HG02798 (cell line): Measurements from ENCODE around the gene LCN1.
"Not testable (repeated sequence)": the region's sequence is repeated elsewhere in the genome, so short reads cannot be mapped to it uniquely, and the experiment has no call there.

Experiments used
- ATAC-seq: cut with Tn5 transposase; IDR thresholded peaks from one replicate; pipeline ENCODE4 v1.9.1; 2021; ENCODE audit warnings: mild to moderate bottlenecking; ENCODE audit not compliant: unreplicated experiment, poor library complexity

The LCN1 gene

DNA sequence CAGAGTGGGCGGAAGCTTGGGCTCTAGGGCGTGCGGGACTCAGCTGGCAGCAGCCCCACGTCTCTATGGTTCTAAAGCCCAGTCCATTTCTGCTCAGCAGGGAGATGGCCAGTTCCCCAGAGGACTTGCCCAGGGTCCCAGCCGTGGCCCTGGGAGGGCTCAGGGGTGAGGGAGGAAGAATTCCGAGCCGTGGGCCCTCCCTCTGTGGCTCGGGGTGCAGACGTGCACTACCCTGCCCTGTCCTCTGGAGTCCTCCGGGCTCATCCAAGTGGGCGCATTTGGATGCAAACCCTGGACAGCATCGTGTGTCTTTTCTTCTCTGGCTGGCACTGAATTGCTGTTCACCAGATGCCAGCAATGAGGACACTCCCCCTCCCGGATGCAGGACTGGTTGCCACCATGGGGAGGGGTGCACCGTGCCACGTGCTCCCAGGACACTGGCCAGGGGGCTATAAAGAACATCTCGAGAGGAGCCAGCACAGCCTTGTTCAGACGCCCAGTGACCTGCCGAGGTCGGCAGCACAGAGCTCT is 24.5 kb downstream of the LCN1 start, which contains the start of gene OBP2A:
Gene OBP2A, plus strand, starts transcription at position 481 of the 531 bp plus-strand sequence. CDS start 55 bp downstream, outside the sequence.
- ATAC-seq: not testable (repeated sequence)

GRCh38 chr9:135546792-135547617 is 25.8 kb downstream of the LCN1 start:
- not testable (repeated sequence) for ATAC-seq

DNA sequence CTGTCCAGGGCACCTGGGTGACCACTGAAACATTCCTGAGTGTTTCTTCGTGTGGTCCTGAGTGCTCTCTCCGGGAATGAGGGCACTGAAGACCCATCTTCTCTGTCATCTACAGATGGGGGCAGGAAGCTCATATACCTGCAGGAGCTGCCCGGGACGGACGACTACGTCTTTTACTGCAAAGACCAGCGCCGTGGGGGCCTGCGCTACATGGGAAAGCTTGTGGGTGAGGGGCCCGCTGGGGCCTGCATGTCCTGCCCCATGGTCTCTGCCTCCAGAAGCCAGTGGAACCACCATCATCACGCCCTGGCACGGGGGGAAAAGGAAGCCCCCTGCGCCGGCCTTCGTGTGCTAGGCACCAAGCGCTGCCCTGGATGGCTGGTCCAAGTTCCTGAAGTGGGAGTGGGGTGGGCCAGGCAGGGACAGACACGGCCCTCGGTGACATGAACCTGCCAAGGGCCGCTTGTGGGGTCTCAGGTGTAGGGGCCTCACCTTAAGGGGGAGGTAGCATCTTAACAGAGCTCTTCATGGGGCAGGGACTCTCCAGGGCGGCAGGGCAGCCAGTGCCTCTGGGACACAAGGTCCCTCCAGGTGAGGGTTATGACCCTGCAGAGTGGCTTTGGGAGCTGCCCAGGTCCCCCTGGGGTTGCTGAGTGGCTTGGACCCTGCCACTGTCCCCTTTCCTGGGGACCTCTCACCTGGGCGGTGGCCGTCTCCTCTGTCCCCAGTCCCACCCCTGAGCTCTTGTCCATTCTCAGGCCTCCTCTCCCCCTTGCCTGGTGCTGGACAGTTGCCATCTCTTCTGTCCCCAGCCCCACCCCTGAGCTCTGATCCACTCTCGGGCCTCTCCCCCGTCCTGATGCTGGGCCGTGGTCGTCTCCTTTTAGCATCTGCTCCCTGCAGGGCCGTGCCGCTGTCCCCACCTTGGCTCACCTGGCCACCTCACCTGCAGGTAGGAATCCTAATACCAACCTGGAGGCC is 26.8 kb downstream of the LCN1 start:
- ATAC-seq: no peak

DNA sequence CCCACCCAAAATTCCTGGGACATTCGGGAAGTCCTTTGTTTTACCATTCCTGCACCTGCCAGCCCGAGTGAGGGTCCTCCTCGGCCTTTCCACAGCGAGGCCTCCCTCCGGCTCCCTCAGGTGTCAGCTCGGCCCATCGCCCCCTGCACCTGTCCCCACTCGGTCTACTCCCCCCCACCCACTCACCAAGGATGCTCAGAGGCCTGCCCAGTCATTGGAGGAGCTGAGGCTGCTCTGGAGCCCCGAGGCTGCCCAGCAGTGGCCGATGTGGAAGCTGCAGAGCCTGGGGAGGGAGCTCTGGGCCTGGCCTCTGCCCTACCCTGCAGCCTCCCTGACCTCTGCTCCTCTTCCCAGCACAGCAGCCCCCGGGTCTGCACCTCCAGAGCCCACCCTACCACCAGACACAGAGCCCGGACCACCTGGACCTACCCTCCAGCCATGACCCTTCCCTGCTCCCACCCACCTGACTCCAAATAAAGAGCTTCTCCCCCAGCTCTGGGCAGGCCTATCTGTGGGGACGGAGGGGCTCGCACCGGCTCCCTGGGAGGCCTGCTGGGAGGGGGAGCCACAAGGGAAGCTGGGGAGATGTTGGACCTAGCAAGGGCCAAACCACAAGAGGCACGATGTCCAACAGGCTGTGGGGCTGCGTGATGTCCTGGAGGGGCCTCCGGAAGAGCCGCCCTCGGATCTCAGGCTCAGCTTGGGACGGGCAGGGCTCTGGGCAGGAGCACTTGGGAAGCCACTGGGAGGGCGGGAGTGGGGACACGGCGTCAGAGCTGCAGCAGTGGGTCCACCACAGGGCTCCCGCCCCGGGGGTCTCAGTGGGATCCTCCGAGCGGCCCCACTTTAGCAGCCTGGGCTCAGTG is 28.5 kb downstream of the LCN1 start:
- ATAC-seq: not testable (repeated sequence)

GRCh38 chr9:135550344-135550918 is 29.2 kb downstream of the LCN1 start:
- ATAC-seq: no peak

DNA sequence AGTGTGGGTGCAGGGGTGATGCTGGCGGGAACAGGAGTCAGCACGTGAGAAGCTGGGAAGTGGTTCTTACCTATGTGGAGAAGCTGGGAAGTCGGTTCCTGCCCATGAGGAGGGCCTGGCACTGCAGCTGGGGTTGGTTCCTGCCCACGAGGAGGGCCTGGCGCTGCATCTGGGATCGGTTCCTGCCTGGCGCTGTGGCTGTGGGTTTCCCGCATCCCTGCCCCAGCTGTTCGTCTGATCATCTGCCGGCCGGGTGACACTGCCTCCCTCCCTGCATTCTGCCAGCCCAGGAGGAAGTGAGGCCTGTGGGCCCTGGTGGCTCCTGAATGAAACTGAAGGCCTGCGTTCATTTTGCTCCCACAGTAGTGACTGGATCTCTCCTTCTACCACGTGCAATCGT is 29.8 kb downstream of the LCN1 start:
- ATAC-seq: no peak

DNA sequence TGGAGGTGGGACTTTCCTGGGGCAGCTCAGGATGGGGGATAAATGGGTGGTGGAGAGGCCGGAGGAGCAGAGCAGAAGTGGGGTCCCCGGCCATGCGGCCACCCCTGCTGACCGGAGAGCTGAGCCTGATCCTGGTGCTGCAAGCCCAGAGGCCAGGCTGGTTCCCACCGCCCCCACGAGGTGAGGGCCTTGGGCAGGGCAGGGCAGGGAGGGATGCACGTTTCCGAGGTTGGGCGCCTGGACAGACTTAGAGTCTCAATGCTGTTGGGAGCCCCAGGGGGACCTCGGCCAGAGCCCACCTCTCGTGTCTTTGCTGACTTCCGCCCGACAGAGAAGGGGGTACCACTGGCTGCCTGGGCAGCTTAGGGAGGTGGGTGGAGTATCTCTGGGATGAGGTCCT is 30.2 kb downstream of the LCN1 start:
- no peak for ATAC-seq

DNA sequence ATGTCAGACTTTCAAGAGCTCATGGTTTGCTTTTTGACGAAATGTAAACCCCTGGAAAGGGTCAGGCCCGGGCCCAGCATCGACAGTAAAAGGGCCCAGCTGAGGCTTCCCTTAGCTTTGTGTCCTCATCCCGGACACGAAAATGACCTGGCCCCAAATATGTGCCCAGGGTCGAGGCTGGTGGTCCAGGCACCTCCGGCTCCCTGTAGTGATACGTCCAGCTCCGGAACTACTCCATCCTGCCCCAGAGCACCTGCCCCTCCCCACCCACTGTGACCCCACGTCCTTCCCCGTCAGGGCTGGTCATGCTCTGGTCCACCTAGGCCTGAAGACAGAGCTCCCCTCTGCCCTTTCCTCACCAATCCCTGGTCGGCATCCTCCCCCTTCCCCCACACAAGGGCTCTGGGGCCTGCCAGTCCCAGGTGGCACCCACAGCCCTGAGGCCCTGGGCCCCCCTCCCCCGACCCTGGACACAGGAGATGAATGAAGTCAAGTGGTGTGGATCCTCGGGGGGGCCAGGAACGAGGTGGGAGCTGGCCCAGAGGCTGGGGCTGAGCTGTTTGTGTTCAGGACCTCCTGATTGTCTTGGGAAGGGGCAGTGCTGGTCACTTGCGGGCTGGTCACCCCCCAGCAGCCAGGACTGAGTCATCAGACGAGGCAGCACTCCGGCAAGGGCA is 30.9 kb downstream of the LCN1 start:
- ATAC-seq: no peak

DNA sequence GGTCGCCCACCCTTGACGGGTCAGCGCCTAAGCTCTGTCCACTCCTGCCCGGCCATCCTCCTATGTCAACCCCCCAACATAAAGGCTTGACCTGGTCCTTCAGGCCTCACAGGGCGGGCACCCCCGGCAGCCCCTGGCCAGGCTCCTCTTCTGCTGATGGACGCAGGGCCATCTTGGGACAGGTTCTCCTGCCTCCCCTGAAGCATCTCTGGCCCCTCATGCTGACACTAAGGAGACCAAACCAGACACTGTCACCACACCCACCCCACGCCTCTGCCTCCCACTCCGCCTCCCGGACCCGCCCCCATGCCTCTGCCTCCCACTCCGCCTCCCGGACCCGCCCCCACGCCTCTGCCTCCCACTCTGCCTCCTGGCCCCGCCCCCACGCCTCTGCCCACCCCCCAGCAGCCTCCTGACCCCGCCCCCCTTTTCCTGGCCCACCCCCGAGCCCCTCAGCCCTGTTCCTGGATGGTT is 31.5 kb downstream of the LCN1 start:
- ATAC-seq: no peak

DNA sequence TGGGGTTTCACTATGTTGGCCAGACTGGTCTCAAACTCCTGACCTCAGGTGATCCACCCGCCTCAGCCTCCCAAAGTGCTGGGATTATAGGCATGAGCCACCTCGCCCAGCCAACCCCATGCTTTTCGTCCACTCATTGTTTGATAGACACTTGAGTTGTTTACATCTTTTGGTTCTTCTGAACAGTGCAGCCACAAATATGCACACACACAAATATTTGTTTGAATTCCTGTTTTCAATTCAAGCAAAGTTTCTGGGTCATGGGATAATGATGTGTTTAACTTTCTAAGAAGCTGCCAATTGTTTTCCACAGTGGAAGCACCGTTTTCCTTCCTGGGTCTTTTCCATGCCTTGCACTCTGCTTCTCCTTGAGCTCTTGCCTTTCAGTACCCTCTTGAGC is 33.5 kb downstream of the LCN1 start:
- no peak for ATAC-seq

- no peak for ATAC-seq
Measured at GRCh38 chr9:135555203-135555602, 34.0 kb downstream of the LCN1 start.

- ATAC-seq: no peak
Measured at GRCh38 chr9:135555910-135556309, 34.7 kb downstream of the LCN1 start.

DNA sequence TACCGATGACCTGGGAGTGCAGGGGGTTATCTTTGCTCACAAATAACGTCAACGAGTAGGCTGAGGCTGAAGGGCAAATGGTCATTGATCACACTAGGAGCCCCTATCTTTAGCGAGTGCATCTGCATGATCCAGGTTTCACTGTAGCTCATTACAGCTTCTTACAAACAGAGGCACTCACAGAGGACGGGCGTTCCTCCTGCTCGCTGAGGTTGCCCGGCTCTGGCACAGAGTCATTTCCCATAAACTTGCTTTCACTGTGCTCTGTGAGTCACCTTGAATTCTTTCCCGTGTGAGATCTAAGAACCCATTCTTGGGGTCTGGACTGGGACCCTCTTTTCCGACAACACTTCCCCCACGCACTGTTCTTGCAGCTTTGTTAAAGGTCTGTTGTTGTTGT is 38.4 kb downstream of the LCN1 start:
- ATAC-seq: no peak

GRCh38 chr9:135561391-135562234 is 40.4 kb downstream of the LCN1 start, which contains the start of gene PAEP:
Gene PAEP (plus strand): TSS chr9:135561756.
- ATAC-seq: no peak

GRCh38 chr9:135562235-135562745 is 41.0 kb downstream of the LCN1 start:
- no peak for ATAC-seq

GRCh38 chr9:135563039-135563476 is 41.8 kb downstream of the LCN1 start:
- ATAC-seq: no peak

DNA sequence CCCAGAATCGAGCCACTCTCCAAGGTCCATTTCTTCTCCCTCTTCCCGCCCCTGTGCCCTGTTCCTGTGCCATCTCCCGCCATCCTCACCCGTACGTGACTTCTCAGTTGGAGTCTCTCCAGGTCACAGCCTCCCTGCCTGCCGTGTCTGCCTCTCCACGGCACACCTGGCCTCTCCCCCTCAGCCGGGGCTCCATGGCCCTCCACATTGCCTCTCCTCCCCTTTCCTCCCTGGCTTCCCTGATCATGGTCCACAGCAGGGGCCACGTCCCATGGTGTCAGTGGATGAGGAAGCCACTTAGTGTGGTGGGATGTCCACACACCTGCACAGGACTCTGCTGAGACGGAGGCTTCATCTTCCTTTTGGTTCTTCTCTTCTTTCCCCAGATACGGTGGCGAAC is 42.6 kb downstream of the LCN1 start:
- ATAC-seq: no peak
